Mesodermal cell (in vitro differentiated cells): ENCODE data around the gene RASGRF2.
"Not testable (repeated sequence)": the region's sequence is repeated elsewhere in the genome, so short reads cannot be mapped to it uniquely, and the experiment has no call there.

Experiments
- H3K27ac ChIP-seq: 2 replicates; pipeline ENCODE4 v1.7.0; 2013; ENCODE audit warnings: mild to moderate bottlenecking, low read depth, low read length, moderate library complexity; ENCODE audit not compliant: severe bottlenecking
- H3K36me3 ChIP-seq: 2 replicates; pipeline ENCODE4 v1.7.1; 2013; ENCODE audit warnings: mild to moderate bottlenecking, low read length, moderate library complexity; ENCODE audit not compliant: control insufficient read depth, insufficient read depth
- H3K4me1 ChIP-seq: one replicate; pipeline ENCODE4 v1.7.1; 2013; ENCODE audit warnings: mild to moderate bottlenecking, low read length; ENCODE audit not compliant: insufficient read depth, control insufficient read depth, poor library complexity, severe bottlenecking
- H3K4me3 ChIP-seq: 2 replicates; pipeline ENCODE4 v1.7.0; 2013; ENCODE audit warnings: low read length, control low read depth, mild to moderate bottlenecking; ENCODE audit not compliant: insufficient read depth, poor library complexity, severe bottlenecking; ENCODE audit errors: extremely low read depth
- H3K9me3 ChIP-seq: 2 replicates; pipeline ENCODE4 v1.7.1; 2013; ENCODE audit warnings: mild to moderate bottlenecking, low read length, moderate library complexity; ENCODE audit not compliant: control insufficient read depth
- WGBS, 2 experiments: methylation state at CpG; one replicate each; pipeline ENCODE4 v1.1.5; 2013; ENCODE audit warnings: missing lambda C conversion rate in 2 of 2; ENCODE audit not compliant: insufficient coverage in 2 of 2; 5-methylcytosine and 5-hydroxymethylcytosine counted together

RASGRF2 gene

GRCh38 chr5:81105261-81105877 lies 145.2 kb downstream of the RASGRF2 start:
- Histone ChIP-seq H3K4me1 (no peaks in the 10 kb centered on the region), H3K36me3 (no peaks in the 10 kb centered on the region), H3K9me3 (no peaks in the 10 kb centered on the region), H3K4me3 (no peak overlapping the region), H3K27ac (no peak overlapping the region)
- 100% methylated on average over 1 of the region's 5 CpGs for WGBS, 2 experiments

DNA sequence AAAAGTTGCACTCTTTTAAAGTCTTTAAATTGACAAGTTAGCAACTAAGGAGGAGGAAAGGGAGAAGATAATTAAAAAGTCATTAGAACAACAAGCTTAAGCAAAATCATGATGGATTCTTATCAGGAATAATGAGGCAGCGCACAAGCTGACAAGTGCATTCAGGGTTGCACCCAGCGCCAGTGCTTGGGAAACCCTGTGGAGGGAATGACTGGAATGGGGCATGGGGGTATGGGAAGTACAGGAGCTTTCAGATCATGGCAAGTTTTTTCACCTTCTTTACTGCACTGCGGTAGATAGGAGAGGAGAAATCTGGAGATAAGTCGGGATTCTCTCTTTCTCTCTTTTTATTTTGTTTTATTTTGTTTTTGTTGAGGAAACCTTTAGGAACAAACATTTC lies 155.1 kb downstream of the RASGRF2 start:
- Histone ChIP-seq H3K4me3 (no peak overlapping the region), H3K27ac (no peak overlapping the region), H3K36me3 (no peaks in the 10 kb centered on the region), H3K9me3 (no peaks in the 10 kb centered on the region), H3K4me1 (no peaks in the 10 kb centered on the region)
- WGBS, 2 experiments = 67 to 68% methylated on average over 2 of the region's 4 CpGs

DNA sequence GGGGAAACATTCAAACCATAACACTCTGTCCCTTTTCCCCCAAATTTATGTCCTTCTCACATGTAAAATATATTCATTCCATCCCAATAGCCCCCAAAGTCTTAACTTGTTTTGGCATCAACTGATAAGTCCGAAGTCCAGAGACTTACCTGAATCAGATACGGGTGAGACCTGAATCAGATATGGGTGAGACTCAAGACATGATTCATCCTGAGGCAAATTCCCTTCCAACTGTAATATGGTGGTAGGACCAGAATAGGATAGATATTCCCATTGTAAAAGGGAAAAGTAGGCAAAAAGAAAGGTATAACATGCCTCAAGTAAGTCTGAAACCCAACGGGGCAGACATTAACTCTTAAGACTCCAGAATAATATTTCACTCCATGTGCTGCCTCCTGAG lies 157.4 kb downstream of the RASGRF2 start:
- Histone ChIP-seq H3K4me3 (no peak overlapping the region), H3K4me1 (no peaks in the 10 kb centered on the region), H3K36me3 (no peaks in the 10 kb centered on the region), H3K9me3 (no peaks in the 10 kb centered on the region), H3K27ac (no peak overlapping the region)
- 77% methylated on average over 3 of the region's 3 CpGs; no CpG with 5 or more reads in 1 of the 2 experiments for WGBS, 2 experiments

DNA sequence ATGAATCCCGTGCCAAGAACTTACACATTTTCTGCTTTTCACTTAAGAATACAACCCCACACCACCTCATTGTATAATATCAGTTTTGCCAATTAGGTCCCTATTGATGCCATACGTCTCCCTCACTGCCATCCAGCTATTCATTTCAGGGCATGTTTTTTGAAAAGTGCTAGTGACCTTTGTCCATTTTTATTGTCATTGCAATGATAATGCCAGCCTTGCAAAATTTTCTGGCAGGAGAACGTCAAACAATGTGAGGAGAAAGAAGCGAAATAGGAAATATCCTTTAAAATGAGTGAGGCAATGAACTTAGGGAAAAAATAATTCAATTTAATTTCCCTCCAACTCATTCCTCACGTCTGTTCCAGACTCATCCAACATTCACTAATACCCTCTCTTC lies 161.1 kb downstream of the RASGRF2 start:
- no peak overlapping the region for H3K4me3 ChIP-seq
- no peaks in the 10 kb centered on the region for H3K9me3 ChIP-seq
- H3K36me3 ChIP-seq = no peaks in the 10 kb centered on the region
- H3K4me1 ChIP-seq = no peaks in the 10 kb centered on the region
- H3K27ac ChIP-seq = no peak overlapping the region
- WGBS, 2 experiments = 89 to 96% methylated on average over 2 of the region's 5 CpGs

DNA sequence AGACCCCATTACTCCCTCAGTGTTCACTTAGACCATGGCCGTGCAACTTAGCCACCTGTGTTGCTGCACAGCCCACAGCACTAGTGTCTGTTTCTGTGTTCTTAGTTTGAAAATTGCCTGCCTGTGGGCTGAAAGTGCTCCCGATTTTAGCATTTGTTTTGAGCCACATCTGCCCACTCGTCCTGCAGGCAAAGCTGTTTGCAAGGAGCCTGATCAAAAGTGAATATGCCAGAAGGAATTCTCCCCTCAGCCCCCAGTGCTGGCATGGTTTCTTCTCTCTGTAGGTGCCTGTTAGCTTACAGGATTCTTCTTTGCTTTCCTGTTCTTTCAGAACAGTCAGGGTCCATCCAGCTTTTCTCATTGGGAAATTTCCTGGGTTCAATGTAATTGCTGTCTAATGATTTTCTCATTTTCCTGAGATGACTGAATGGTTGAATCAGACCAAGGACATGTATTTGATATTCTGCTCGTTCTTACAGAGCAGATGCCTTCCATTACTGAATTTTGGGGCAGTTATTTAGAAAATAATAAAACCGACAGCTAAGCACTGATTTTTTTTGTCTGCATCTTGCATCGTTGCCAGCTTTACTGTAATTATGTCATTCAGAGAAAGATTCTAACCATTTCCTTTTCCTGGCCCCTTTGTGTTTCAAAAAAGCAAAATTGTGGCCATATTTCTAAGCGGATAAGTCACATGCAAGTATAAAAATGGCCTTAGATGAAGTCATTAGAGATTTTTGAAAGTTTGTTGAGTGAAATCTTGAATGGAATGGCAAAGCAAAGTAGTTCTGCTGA lies 161.9 kb downstream of the RASGRF2 start:
- 70 to 89% methylated on average over 4 to 7 of the region's 7 CpGs for WGBS, 2 experiments
- Histone ChIP-seq H3K4me1 (no peaks in the 10 kb centered on the region), H3K36me3 (no peaks in the 10 kb centered on the region), H3K27ac (no peak overlapping the region), H3K9me3 (no peaks in the 10 kb centered on the region), H3K4me3 (no peak overlapping the region)

DNA sequence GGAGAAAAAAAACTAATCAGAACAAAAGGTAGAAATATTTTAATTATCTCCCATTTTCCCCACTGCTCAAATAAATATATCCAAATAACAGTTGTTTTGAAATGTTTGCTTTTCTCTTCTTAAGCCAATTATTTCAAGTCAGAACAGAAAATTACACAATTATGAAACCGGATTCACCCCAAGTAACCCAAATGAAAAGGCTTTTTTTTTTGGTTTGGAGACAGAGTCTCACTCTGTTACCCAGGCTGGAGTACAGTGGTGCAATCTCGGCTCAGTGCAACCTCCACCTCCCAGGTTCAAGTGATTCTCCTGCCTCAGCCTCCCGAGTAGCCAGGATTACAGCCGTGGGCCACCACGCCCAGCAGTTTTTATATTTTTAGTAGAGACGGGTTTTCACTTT lies 164.5 kb downstream of the RASGRF2 start:
- H3K36me3 ChIP-seq, H3K4me1 ChIP-seq, H3K4me3 ChIP-seq, H3K27ac ChIP-seq, H3K9me3 ChIP-seq: not testable (repeated sequence)
- WGBS, 2 experiments = 91 to 92% methylated on average over 6 of the region's 6 CpGs

DNA sequence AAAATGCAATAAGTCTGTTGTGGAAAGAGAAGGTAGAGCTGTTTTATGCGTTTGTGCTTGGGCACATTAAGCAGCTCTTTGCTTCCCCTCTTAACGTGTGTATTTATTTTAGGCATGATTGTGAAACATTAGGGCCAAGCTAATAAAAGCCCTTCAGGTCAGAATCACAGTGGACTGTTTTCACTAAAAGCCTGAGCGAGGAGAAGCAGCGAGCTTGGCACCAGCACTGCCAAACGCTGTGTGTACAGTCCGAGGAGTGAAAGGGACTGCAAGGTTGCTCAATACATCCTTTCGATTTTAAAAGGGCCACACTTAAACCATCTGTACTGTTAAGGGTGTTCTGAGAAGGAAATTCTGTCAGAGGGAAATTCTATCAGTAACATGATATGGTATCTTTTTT lies 165.8 kb downstream of the RASGRF2 start:
- WGBS, 2 experiments = 92 to 96% methylated on average over 5 of the region's 7 CpGs
- Histone ChIP-seq H3K4me3 (no peak overlapping the region), H3K9me3 (no peaks in the 10 kb centered on the region), H3K36me3 (no peaks in the 10 kb centered on the region), H3K4me1 (no peaks in the 10 kb centered on the region), H3K27ac (no peak overlapping the region)

DNA sequence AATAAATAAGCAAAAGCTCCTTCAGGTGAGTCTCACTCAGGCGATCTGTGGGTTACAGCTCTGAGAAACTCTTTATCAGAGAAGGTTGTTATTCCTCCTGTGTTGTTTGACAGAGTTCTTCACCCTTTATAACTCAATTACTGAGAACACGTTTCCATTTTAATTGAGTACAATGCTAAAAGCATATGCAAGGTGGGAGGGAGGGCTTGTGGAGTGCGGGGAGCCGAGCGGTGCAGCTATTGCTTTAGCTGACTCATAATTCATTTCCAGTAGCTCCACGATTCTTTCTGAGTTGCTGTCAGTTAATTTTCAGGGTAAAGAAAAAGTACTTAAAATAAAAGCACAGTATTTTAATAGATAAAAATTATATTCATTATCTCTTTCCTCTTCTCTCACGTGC lies 168.3 kb downstream of the RASGRF2 start:
- no peaks in the 10 kb centered on the region for H3K4me1 ChIP-seq
- H3K27ac ChIP-seq = no peak overlapping the region
- H3K36me3 ChIP-seq = no peaks in the 10 kb centered on the region
- H3K9me3 ChIP-seq = no peaks in the 10 kb centered on the region
- 76 to 90% methylated on average over 2 to 3 of the region's 7 CpGs for WGBS, 2 experiments
- H3K4me3 ChIP-seq = no peak overlapping the region

DNA sequence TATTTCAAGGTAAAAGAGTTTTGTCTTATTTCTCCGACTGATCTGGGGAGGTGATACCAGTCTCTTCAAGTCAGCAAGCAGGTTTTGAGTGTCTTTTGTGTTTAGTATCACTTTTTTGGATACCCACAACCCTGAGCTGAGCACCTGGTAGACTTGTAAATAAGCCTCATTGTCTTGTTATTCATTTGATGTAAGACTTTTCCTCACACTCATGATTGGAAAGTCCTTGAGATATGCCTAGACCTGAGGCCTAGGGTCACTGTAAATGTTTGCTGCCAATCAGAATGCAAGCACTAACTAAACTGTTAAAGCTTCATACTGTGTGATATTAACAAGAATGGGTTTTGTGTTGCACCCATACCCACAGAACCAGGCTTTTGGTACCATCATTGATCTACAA lies 172.2 kb downstream of the RASGRF2 start:
- Histone ChIP-seq H3K4me1 (no peaks in the 10 kb centered on the region), H3K9me3 (no peaks in the 10 kb centered on the region), H3K27ac (no peak overlapping the region), H3K36me3 (no peaks in the 10 kb centered on the region), H3K4me3 (no peak overlapping the region)
- WGBS, 2 experiments = 56% methylated on average over 1 of the region's 1 CpG; no CpG with 5 or more reads in 1 of the 2 experiments

DNA sequence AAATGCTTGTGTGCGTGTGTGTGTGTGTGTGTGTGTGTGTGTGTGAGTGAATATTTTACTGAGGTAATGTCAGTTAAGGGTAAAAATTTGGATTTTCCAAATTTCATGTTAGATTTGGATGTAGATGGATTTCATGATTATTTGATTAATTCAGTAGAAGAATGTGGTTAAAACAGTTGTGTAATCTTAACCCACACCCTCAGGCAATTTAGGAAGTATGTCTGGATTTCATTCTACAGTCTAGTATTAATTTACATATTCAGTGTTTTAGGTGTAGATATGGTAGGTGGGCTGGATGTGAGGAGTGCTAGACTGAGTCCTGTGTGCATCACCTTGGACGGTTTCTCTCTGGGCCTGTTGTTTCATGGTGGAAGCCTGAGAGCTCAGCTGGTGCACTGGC lies 173.9 kb downstream of the RASGRF2 start:
- H3K4me1 ChIP-seq = no peaks in the 10 kb centered on the region
- no peak overlapping the region for H3K4me3 ChIP-seq
- H3K27ac ChIP-seq = no peak overlapping the region
- H3K9me3 ChIP-seq = no peaks in the 10 kb centered on the region
- H3K36me3 ChIP-seq = no peaks in the 10 kb centered on the region
- WGBS, 2 experiments = 83 to 92% methylated on average over 2 of the region's 2 CpGs

GRCh38 chr5:81134566-81134965 lies 174.4 kb downstream of the RASGRF2 start:
- no peaks in the 10 kb centered on the region for H3K36me3 ChIP-seq
- H3K4me3 ChIP-seq = no peak overlapping the region
- H3K4me1 ChIP-seq = no peaks in the 10 kb centered on the region
- H3K9me3 ChIP-seq = no peaks in the 10 kb centered on the region
- H3K27ac ChIP-seq = no peak overlapping the region
